H9 (cell line): Measurements from ENCODE around the gene MAP7. TPM values are rescaled to one million over a fixed set of nuclear protein-coding genes. Genes with fewer than 3 reads are reported as not detected.
A peak's percentile ranks its signal among the peaks of the same experiment; 100 is the strongest.

ENCODE experiments used
- DNase-seq: peaks from one replicate; pipeline ENCODE4 v3.0.0-alpha.2; 2017
- H2AFZ ChIP-seq: one replicate; pipeline ENCODE4 v1.6.1; 2013; ENCODE audit warnings: mild to moderate bottlenecking, low read length, control low read depth, moderate library complexity
- H2AK5ac ChIP-seq: 2 replicates; pipeline ENCODE4 v1.6.1; 2013; ENCODE audit warnings: low read length, control low read depth, mixed read lengths; ENCODE audit not compliant: insufficient read length
- H2BK120ac ChIP-seq: one replicate; pipeline ENCODE4 v1.6.1; 2013; ENCODE audit warnings: low read depth, mild to moderate bottlenecking, low read length, control low read depth, inconsistent platforms; ENCODE audit not compliant: poor library complexity, severe bottlenecking
- H2BK12ac ChIP-seq: 2 replicates; pipeline ENCODE4 v1.6.1; 2013; ENCODE audit warnings: low read length, control low read depth, mixed read lengths, low read depth; ENCODE audit not compliant: insufficient read length
- H2BK15ac ChIP-seq: 2 replicates; pipeline ENCODE4 v1.6.1; 2013; ENCODE audit warnings: low read depth, low read length, control low read depth
- H2BK20ac ChIP-seq: one replicate; pipeline ENCODE4 v1.6.1; 2013; ENCODE audit warnings: low read depth, mild to moderate bottlenecking, low read length, control low read depth, inconsistent platforms; ENCODE audit not compliant: poor library complexity, severe bottlenecking
- H2BK5ac ChIP-seq: 2 replicates; pipeline ENCODE4 v1.6.1; 2013; ENCODE audit warnings: low read length, control low read depth, mixed read lengths; ENCODE audit not compliant: insufficient read length
- H3K14ac ChIP-seq: 2 replicates; pipeline ENCODE4 v1.6.1; 2013; ENCODE audit warnings: low read length, control low read depth; ENCODE audit not compliant: insufficient read depth
- H3K18ac ChIP-seq: 2 replicates; pipeline ENCODE4 v1.6.1; 2013; ENCODE audit warnings: low read depth, mild to moderate bottlenecking, mixed read lengths, low read length, control low read depth; ENCODE audit not compliant: insufficient read length
- H3K23ac ChIP-seq: 2 replicates; pipeline ENCODE4 v1.6.1; 2013; ENCODE audit warnings: low read length, control low read depth, mixed read lengths, low read depth; ENCODE audit not compliant: insufficient read length
- H3K23me2 ChIP-seq: 2 replicates; pipeline ENCODE4 v1.6.1; 2013; ENCODE audit warnings: low read depth, mild to moderate bottlenecking, mixed read lengths, low read length, control low read depth; ENCODE audit not compliant: insufficient read length, poor library complexity, severe bottlenecking
- H3K27ac ChIP-seq: 2 replicates; pipeline ENCODE4 v1.5.1; 2013; ENCODE audit warnings: low read length, control low read depth, mixed read lengths, low read depth; ENCODE audit not compliant: insufficient read length
- H3K27me3 ChIP-seq: 2 replicates; pipeline ENCODE4 v1.6.1; 2013; ENCODE audit warnings: low read length, control low read depth, inconsistent platforms; ENCODE audit not compliant: insufficient read depth
- H3K4ac ChIP-seq: 2 replicates; pipeline ENCODE4 v1.6.1; 2013; ENCODE audit warnings: low read depth, mild to moderate bottlenecking, control low read depth, inconsistent platforms, low read length, moderate library complexity
- H3K4me1 ChIP-seq: 2 replicates; pipeline ENCODE4 v1.6.1; 2013; ENCODE audit warnings: low read length, control low read depth, inconsistent platforms; ENCODE audit not compliant: insufficient read depth
- H3K4me2 ChIP-seq: 2 replicates; pipeline ENCODE4 v1.6.1; 2013; ENCODE audit warnings: low read length, control low read depth, mixed read lengths; ENCODE audit not compliant: insufficient read length, insufficient read depth
- H3K56ac ChIP-seq: 2 replicates; pipeline ENCODE4 v1.6.1; 2013; ENCODE audit warnings: low read depth, mild to moderate bottlenecking, mixed read lengths, low read length, control low read depth; ENCODE audit not compliant: insufficient read length
- H3K79me1 ChIP-seq: 2 replicates; pipeline ENCODE4 v1.6.1; 2013; ENCODE audit warnings: low read depth, mild to moderate bottlenecking, moderate library complexity, low read length, control low read depth, inconsistent platforms; ENCODE audit not compliant: insufficient read depth, poor library complexity, severe bottlenecking
- H3K79me2 ChIP-seq: 2 replicates; pipeline ENCODE4 v1.6.1; 2013; ENCODE audit warnings: low read length, control low read depth, inconsistent platforms; ENCODE audit not compliant: insufficient read depth
- H3K9ac ChIP-seq: 2 replicates; pipeline ENCODE4 v1.6.1; 2013; ENCODE audit warnings: low read length, control low read depth, mixed read lengths; ENCODE audit not compliant: insufficient read length; ENCODE audit errors: extremely low read depth
- H3K9me3 ChIP-seq: one replicate; pipeline ENCODE4 v1.6.1; 2013; ENCODE audit warnings: low read depth, low read length, inconsistent platforms; ENCODE audit not compliant: control insufficient read depth
- H3T11ph ChIP-seq: one replicate; pipeline ENCODE4 v1.6.1; 2013; ENCODE audit warnings: mild to moderate bottlenecking, low read length, control low read depth, inconsistent platforms
- H4K20me1 ChIP-seq: one replicate; pipeline ENCODE4 v1.6.1; 2013; ENCODE audit not compliant: control insufficient read depth, insufficient read length, insufficient read depth
- H4K5ac ChIP-seq: 2 replicates; pipeline ENCODE4 v1.6.1; 2013; ENCODE audit warnings: low read depth, mild to moderate bottlenecking, mixed read lengths, low read length, control low read depth; ENCODE audit not compliant: insufficient read length
- H4K8ac ChIP-seq: replicated peaks from 2 replicates; pipeline ENCODE4 v1.6.1; 2013; ENCODE audit warnings: low read length, control low read depth, mixed read lengths, low read depth; ENCODE audit not compliant: insufficient read length
- H4K91ac ChIP-seq: 2 replicates; pipeline ENCODE4 v1.6.1; 2013; ENCODE audit warnings: low read depth, mild to moderate bottlenecking, moderate library complexity, mixed read lengths, low read length, control low read depth; ENCODE audit not compliant: insufficient read length
- H3K27ac Mint-ChIP-seq, 3 experiments: 2 replicates in 2 of 3; 3 replicates in 1 of 3; pipeline ENCODE4 v1.8.0; 2020 to 2021; ENCODE audit warnings: mixed read lengths in 3 of 3, mild to moderate bottlenecking in 1 of 3, moderate library complexity in 1 of 3
- H3K27me3 Mint-ChIP-seq: 2 replicates; pipeline ENCODE4 v1.8.0; 2021; ENCODE audit warnings: low read depth, mild to moderate bottlenecking, moderate library complexity, mixed read lengths
- H3K36me3 Mint-ChIP-seq, 3 experiments: 2 replicates in 2 of 3; 3 replicates in 1 of 3; pipeline ENCODE4 v1.8.0; 2020 to 2021; ENCODE audit warnings: low read depth in 3 of 3, mixed read lengths in 3 of 3; ENCODE audit not compliant: insufficient read depth in 1 of 3
- H3K4me1 Mint-ChIP-seq, 2 experiments: 2 replicates each; pipeline ENCODE4 v1.8.0; 2020; ENCODE audit warnings: mixed read lengths in 2 of 2
- H3K4me3 Mint-ChIP-seq, 2 experiments: 2 replicates in 1 of 2; 3 replicates in 1 of 2; pipeline ENCODE4 v1.8.0; 2020 to 2021; ENCODE audit warnings: mild to moderate bottlenecking in 2 of 2, mixed read lengths in 2 of 2, moderate library complexity in 1 of 2
- H3K9me3 Mint-ChIP-seq, 2 experiments: 2 replicates in 1 of 2; 3 replicates in 1 of 2; pipeline ENCODE4 v1.8.0; 2020; ENCODE audit warnings: mild to moderate bottlenecking in 2 of 2, mixed read lengths in 2 of 2, moderate library complexity in 1 of 2
- WGBS: extraction: QIAGEN DNeasy Blood & Tissue Kit; methylation state at CpG from one replicate; pipeline ENCODE4 v1.1.7; 2013; ENCODE audit warnings: missing lambda C conversion rate, low lambda C conversion rate, mixed read lengths; ENCODE audit not compliant: insufficient read length; ENCODE audit errors: extremely low coverage; 5-methylcytosine and 5-hydroxymethylcytosine counted together
- total RNA-seq: library from RNA; stranded (reverse); gene quantifications from 2 replicates; pipeline ENCODE4 v1.2.1, GENCODE V29; 2021
- TF ChIP-seq, protein P1 (sequence below): fragments of 200-600 bp; sonication (generic); conservative IDR thresholded peaks from 3 replicates; pipeline ENCODE4 v1.8.0; 2021; ENCODE audit warnings: antibody characterized with exemption, mild to moderate bottlenecking

The MAP7 gene
- total RNA-seq, 1 experiment from 2014 or later, result 51.1 TPM

DNA sequence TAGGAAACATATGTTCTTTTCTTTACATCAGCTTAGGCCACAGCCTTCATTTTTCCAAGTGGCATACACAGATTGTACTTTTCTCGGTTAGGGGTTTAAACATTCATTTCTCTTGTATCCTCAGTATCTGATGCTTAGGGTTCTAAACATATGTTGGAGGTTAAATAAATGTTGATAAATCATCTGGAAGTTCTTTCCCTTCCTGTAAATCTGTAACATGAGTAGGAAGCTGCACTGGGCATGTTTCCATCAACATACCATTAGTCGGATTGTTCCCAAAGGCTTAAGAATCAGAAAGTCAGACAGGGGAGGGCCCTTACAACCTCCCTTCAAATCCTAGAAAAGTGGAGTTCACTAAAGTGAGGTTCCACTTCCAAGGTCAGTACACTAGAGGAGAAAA is 205.8 kb downstream of the MAP7 start:
- Histone ChIP-seq H2BK12ac (no peak overlapping the region), H3K27me3 (no peaks in the 10 kb centered on the region), H3K56ac (no peak overlapping the region), H2AK5ac (no peak overlapping the region), H2BK15ac (no peak overlapping the region), H3K4me2 (no peak overlapping the region), H4K20me1 (no peaks in the 10 kb centered on the region), H3K9ac (no peak overlapping the region), H3T11ph (no peak overlapping the region), H3K79me2 (no peaks in the 10 kb centered on the region), H3K79me1 (no peaks in the 10 kb centered on the region), H3K4ac (no peak overlapping the region), H3K27ac (no peak overlapping the region), H4K91ac (no peak overlapping the region), H3K18ac (no peak overlapping the region), H4K8ac (no peak overlapping the region), H2BK20ac (no peak overlapping the region), H3K23me2 (no peaks in the 10 kb centered on the region), H3K9me3 (no peaks in the 10 kb centered on the region), H3K23ac (no peak overlapping the region), H3K4me1 (no peaks in the 10 kb centered on the region), H3K14ac (no peak overlapping the region), H2AFZ (no peak overlapping the region), H2BK120ac (no peak overlapping the region), H4K5ac (no peak overlapping the region), H2BK5ac (no peak overlapping the region)
- TF ChIP-seq, protein P1, sequence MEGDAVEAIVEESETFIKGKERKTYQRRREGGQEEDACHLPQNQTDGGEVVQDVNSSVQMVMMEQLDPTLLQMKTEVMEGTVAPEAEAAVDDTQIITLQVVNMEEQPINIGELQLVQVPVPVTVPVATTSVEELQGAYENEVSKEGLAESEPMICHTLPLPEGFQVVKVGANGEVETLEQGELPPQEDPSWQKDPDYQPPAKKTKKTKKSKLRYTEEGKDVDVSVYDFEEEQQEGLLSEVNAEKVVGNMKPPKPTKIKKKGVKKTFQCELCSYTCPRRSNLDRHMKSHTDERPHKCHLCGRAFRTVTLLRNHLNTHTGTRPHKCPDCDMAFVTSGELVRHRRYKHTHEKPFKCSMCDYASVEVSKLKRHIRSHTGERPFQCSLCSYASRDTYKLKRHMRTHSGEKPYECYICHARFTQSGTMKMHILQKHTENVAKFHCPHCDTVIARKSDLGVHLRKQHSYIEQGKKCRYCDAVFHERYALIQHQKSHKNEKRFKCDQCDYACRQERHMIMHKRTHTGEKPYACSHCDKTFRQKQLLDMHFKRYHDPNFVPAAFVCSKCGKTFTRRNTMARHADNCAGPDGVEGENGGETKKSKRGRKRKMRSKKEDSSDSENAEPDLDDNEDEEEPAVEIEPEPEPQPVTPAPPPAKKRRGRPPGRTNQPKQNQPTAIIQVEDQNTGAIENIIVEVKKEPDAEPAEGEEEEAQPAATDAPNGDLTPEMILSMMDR, result no peak
- H3K4me3 Mint-ChIP-seq, result no peak overlapping the region
- no peak for DNase-seq
- H3K27ac Mint-ChIP-seq, result 0 out of 7 replicates have a peak overlapping the region, but pooled peaks of 1 of the 3 experiments have one; percentile 38
- no CpG with 5 or more reads among the region's 2 CpGs for WGBS
- peaks cover 3 to 4% of the 10 kb centered on the region in 2 experiments; a peak in 2 of 4 replicates for H3K4me1 Mint-ChIP-seq
- H3K36me3 Mint-ChIP-seq, result peaks cover 2 to 33% (median 14%) of the 10 kb centered on the region in 3 experiments; a peak in 6 of 7 replicates
- no peaks in the 10 kb centered on the region for H3K27me3 Mint-ChIP-seq
- H3K9me3 Mint-ChIP-seq, result no peaks in the 10 kb centered on the region
